Measurements from ENCODE around the gene ACTN4. TPM values are rescaled to one million over a fixed set of nuclear protein-coding genes. Genes with fewer than 3 reads are reported as not detected.

The ACTN4 gene
- total and polyA plus RNA-seq, 2 of the 4 experiments (the other 2 are of a cell fraction), result 541 to 659 TPM

DNA sequence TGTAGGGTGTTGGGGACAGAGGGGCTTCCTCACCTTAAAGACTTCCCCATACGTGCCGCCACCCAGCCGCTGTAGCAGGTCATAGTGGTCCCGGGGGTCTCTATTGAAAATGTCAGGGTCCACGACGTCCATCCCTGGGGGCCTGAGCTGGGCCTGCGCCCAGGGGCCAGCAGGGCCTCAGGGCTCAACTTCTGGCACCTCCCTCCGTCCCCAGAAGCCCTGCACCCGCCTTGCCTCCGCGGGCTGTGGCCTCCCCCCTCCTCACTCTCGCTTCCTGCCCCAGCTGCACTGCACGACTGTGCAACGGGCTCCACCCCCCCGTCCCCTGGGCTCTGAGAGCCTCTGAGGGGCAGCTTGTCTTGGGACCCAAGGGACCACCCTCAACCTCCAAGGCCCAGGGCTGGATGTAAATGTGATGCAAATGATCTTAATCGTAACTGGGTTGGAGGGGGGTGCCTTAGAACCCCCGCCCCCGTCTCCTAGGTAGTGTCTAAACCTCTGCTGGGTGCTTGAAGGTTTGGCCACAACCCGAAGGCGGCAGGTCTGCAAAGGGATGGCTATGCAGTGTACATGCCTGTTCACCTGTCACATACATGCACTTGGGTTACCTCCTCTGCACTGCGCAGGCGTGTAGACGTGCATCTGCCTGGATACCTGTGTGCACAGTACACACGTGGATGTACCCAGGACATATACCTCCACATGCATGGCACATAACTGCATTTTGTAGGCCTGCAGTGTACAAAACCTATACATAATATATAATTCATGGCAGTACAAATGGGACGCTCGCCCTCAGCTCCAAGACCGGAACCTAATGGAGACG is 29.5 kb upstream of the ACTN4 start, which contains the start of gene MAP4K1:
Gene MAP4K1 (minus strand): TSS at position 190 of the 826 bp plus-strand sequence. CDS start 58 bp downstream, at position 132.
- no TSS peak for BruUV-seq (replicated peaks)
- Histone ChIP-seq H3K36me3 (ENCODE audit: control insufficient read depth, insufficient read depth, low read length) (peaks cover 10% of the 10 kb centered on the region), H2AFZ (replicated peaks; ENCODE audit: low read length, poor library complexity) (peak within 1 kb of the TSS; percentile 94), H2BK120ac (ENCODE audit: low read depth, low read length) (no peak within 1 kb of the TSS), H2AK5ac (ENCODE audit: low read depth, low read length) (peak within 1 kb of the TSS; percentile 96), H3K14ac (replicated peaks; ENCODE audit: low read depth, low read length) (peak within 1 kb of the TSS; percentile 46), H4K91ac (ENCODE audit: insufficient read depth, low read depth, low read length) (peak within 1 kb of the TSS; percentile 82; the same call in 1 of the 2 replicates), H3K9ac (ENCODE audit: low read depth, low read length) (peak within 1 kb of the TSS; percentile 59), H2BK5ac (ENCODE audit: low read depth, low read length, poor library complexity, severe bottlenecking) (peak within 1 kb of the TSS; percentile 54), H3K18ac (ENCODE audit: low read depth, low read length) (0 out of 2 replicates have a peak within 1 kb of the TSS, but pooled peaks have one; percentile 8), H3K9me1 (ENCODE audit: insufficient read depth, low read length) (peaks cover 7% of the 10 kb centered on the region), H2BK15ac (ENCODE audit: low read depth, low read length) (no peak within 1 kb of the TSS), H3K9me3 (ENCODE audit: control insufficient read depth, insufficient read depth, low read length) (no peaks in the 10 kb centered on the region), H3K27ac (ENCODE audit: insufficient read depth, low read length) (peak within 1 kb of the TSS; percentile 51), H3K79me1 (ENCODE audit: low read depth in 1 of 2, low read length in 2 of 2) (peaks cover 13 to 29% of the 10 kb centered on the region in 2 experiments; a peak in 3 of 4 replicates), H4K20me1 (ENCODE audit: insufficient read depth, low read length) (peaks cover 6% of the 10 kb centered on the region; the same call in 1 of the 2 replicates), H3K4me1 (ENCODE audit: control insufficient read depth, insufficient read depth, low read length) (peaks cover 6% of the 10 kb centered on the region; the same call in 1 of the 2 replicates), H4K5ac (ENCODE audit: low read depth, low read length) (peak within 1 kb of the TSS; percentile 99), H3K4me2 (ENCODE audit: low read depth, low read length) (peak within 1 kb of the TSS; percentile 77), H2BK20ac (ENCODE audit: low read depth, low read length) (no peak within 1 kb of the TSS), H3K4ac (ENCODE audit: low read depth, low read length) (peak within 1 kb of the TSS; percentile 70), H4K8ac (ENCODE audit: low read depth in 2 of 2, low read length in 2 of 2) (peak within 1 kb of the TSS; percentile 97 to 99), H3K27me3 (ENCODE audit: control insufficient read depth, insufficient read depth, low read length) (no peaks in the 10 kb centered on the region), H3K23ac (ENCODE audit: low read depth, low read length) (peak within 1 kb of the TSS; percentile 71), H3K56ac (ENCODE audit: extremely low read depth, insufficient read depth, low read length) (peak within 1 kb of the TSS; percentile 45), H3K4me3 (ENCODE audit: insufficient read depth, low read depth, low read length) (peak within 1 kb of the TSS; percentile 52), H2AK9ac (replicated peaks; ENCODE audit: low read depth, low read length, poor library complexity) (peak within 1 kb of the TSS; percentile 91)
- no peak for ATAC-seq (ENCODE audit: low read depth)
- 46% methylated on average over 13 of the region's 28 CpGs; no CpG with 5 or more reads in 1 of the 2 experiments for WGBS, 2 experiments (ENCODE audit: extremely low coverage in 2 of 2, insufficient read length in 1 of 2)
- ChIA-PET POLR2A (ENCODE audit: unreplicated experiment) (no interaction called here), CTCF (no interaction called here)
- in situ Hi-C loops (cut with MboI; ENCODE audit: low sequenced_read_pairs) (no loop called here), intact Hi-C loops (cut with micrococcal nuclease) (loop anchor here (2.0 kb wide), 1 partner anchor 215 kb away; the partner anchor contains the start of gene FAM98C), dilution Hi-C loops (cut with HindIII; ENCODE audit: low sequenced_read_pairs, unreplicated experiment) (no loop called here)
- DNase-seq, result no peak
- TF ChIP-seq BHLHE40 (IDR thresholded peaks at IDR 0.05; ENCODE audit: low read depth, low read length) (no peak), SMC3 (IDR thresholded peaks at IDR 0.05; ENCODE audit: low read depth, low read length) (no peak), MXI1 (IDR thresholded peaks at IDR 0.05; ENCODE audit: borderline replicate concordance, low read depth, low read length) (no peak), CEBPB (IDR thresholded peaks at IDR 0.05; ENCODE audit: low read depth, low read length) (no peak), FOS (IDR thresholded peaks at IDR 0.05; ENCODE audit: low read depth, low read length) (no peak), MAZ (IDR thresholded peaks at IDR 0.05; ENCODE audit: borderline replicate concordance, low read depth, low read length) (no peak), CHD1 (IDR thresholded peaks at IDR 0.05; ENCODE audit: low read depth, low read length) (no peak), POLR2A (IDR thresholded peaks at IDR 0.05; ENCODE audit: low read depth, low read length) (no peak), ELK1 (IDR thresholded peaks at IDR 0.05; ENCODE audit: borderline replicate concordance, low read depth, low read length) (no peak), RAD21 (IDR thresholded peaks at IDR 0.05; ENCODE audit: low read length) (no peak), RFX5 (IDR thresholded peaks at IDR 0.05; ENCODE audit: low read depth, low read length) (no peak), MAFK (IDR thresholded peaks at IDR 0.05; ENCODE audit: low read depth, low read length) (no peak)
- TF ChIP-seq, protein P1, sequence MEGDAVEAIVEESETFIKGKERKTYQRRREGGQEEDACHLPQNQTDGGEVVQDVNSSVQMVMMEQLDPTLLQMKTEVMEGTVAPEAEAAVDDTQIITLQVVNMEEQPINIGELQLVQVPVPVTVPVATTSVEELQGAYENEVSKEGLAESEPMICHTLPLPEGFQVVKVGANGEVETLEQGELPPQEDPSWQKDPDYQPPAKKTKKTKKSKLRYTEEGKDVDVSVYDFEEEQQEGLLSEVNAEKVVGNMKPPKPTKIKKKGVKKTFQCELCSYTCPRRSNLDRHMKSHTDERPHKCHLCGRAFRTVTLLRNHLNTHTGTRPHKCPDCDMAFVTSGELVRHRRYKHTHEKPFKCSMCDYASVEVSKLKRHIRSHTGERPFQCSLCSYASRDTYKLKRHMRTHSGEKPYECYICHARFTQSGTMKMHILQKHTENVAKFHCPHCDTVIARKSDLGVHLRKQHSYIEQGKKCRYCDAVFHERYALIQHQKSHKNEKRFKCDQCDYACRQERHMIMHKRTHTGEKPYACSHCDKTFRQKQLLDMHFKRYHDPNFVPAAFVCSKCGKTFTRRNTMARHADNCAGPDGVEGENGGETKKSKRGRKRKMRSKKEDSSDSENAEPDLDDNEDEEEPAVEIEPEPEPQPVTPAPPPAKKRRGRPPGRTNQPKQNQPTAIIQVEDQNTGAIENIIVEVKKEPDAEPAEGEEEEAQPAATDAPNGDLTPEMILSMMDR (conservative IDR thresholded peaks at IDR 0.05; ENCODE audit: low read depth, low read length), result no peak
- TF ChIP-seq, protein P2, sequence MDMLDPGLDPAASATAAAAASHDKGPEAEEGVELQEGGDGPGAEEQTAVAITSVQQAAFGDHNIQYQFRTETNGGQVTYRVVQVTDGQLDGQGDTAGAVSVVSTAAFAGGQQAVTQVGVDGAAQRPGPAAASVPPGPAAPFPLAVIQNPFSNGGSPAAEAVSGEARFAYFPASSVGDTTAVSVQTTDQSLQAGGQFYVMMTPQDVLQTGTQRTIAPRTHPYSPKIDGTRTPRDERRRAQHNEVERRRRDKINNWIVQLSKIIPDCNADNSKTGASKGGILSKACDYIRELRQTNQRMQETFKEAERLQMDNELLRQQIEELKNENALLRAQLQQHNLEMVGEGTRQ (IDR thresholded peaks at IDR 0.05; ENCODE audit: low read depth, low read length), result no peak

Data from IMR-90 (cell line).